OCI-LY1 (cell line): Measurements from ENCODE around the gene CACNA2D4.

Source experiments
- CTCF ChIP-seq: fragments of 200-600 bp; sonication (generic), shearing (Covaris generic); IDR thresholded peaks from 2 replicates; pipeline ENCODE4 v1.5.1; 2017; ENCODE audit warnings: mild to moderate bottlenecking, antibody characterized with exemption, low read length, moderate library complexity, mixed read lengths
- EZH2 ChIP-seq: fragments of 200-600 bp; sonication (generic), shearing (Covaris generic); IDR thresholded peaks from 2 replicates; pipeline ENCODE4 v1.8.0; 2017; ENCODE audit warnings: borderline replicate concordance, mixed run types, mild to moderate bottlenecking, antibody characterized with exemption, low read length, moderate library complexity, mixed read lengths

GRCh38 chr12:1880153-1880845 lies 38.2 kb downstream of the CACNA2D4 start:
- no peak for TF ChIP-seq CTCF
- no peak for TF ChIP-seq EZH2
